ENCODE data around the gene ETV3. TPM values are rescaled to one million over a fixed set of nuclear protein-coding genes. Genes with fewer than 3 reads are reported as not detected.

Gene ETV3
- total and polyA plus RNA-seq, 2 of the 8 experiments (the other 6 are each of a cell fraction or from before 2014, with no cell fraction given): 6.0 to 23.8 TPM

- H3K14ac ChIP-seq (ENCODE audit: insufficient read length): no peak overlapping the region
- no peak overlapping the region for H4K8ac ChIP-seq (ENCODE audit: extremely low read depth, insufficient read depth, low read length)
- H2AFZ ChIP-seq (ENCODE audit: low read length): no peak overlapping the region
- H3K4me1 ChIP-seq (replicated peaks in 1 of 4; ENCODE audit: control insufficient read depth in 3 of 4, insufficient read depth in 4 of 4, low read length in 3 of 4): no peaks in the 10 kb centered on the region; a peak in 1 of 7 replicates
- H3K36me3 ChIP-seq (ENCODE audit: control insufficient read depth in 2 of 4, insufficient read depth in 4 of 4, low read length in 3 of 4): no peaks in the 10 kb centered on the region
- no peak overlapping the region for H3K9ac ChIP-seq (replicated peaks in 1 of 4; ENCODE audit: extremely low read depth in 1 of 4, low read depth in 3 of 4, low read length in 3 of 4)
- H3K23me2 ChIP-seq (ENCODE audit: low read depth, low read length): no peaks in the 10 kb centered on the region
- WGBS, 2 experiments (ENCODE audit: extremely low coverage in 1 of 2, insufficient coverage in 1 of 2, insufficient read length in 1 of 2, insufficient replicate concordance in 2 of 2, low coverage in 1 of 2, low lambda C conversion rate in 2 of 2, missing lambda C conversion rate in 1 of 2): 93% methylated on average over 1 of the region's 1 CpG; no CpG with 5 or more reads in 1 of the 2 experiments
- no peak overlapping the region for H3K4ac ChIP-seq (replicated peaks; ENCODE audit: insufficient read length, low read depth, low read length)
- no peak overlapping the region for H2BK120ac ChIP-seq (replicated peaks; ENCODE audit: low read depth, low read length)
- 0 out of 7 replicates have a peak, but pooled peaks cover 0 to 3% (median 0%) of the 10 kb centered on the region in 4 experiments for H3K27me3 ChIP-seq (replicated peaks in 1 of 4; ENCODE audit: control insufficient read depth in 3 of 4, extremely low read depth in 1 of 4, insufficient read depth in 3 of 4, low read length in 3 of 4)
- no peak overlapping the region for H3K4me3 ChIP-seq (ENCODE audit: extremely low read depth in 1 of 4, insufficient read depth in 2 of 4, low read depth in 3 of 4, low read length in 4 of 4)
- H3K9me3 ChIP-seq (ENCODE audit: insufficient read depth in 2 of 2, low read depth in 1 of 2, low read length in 1 of 2): no peaks in the 10 kb centered on the region
- H2AK5ac ChIP-seq (ENCODE audit: low read depth, low read length): no peak overlapping the region
- DNase-seq (ENCODE audit: low read depth in 1 of 2, low spot score in 2 of 2) (no peak), FAIRE-seq (no peak)
- H3K23ac ChIP-seq (ENCODE audit: insufficient read length): no peak overlapping the region
- H2BK5ac ChIP-seq (ENCODE audit: low read depth, low read length): no peak overlapping the region
- H3K56ac ChIP-seq (replicated peaks; ENCODE audit: insufficient read length, low read depth, low read length): no peak overlapping the region
- no peak overlapping the region for H2BK12ac ChIP-seq (ENCODE audit: low read depth, low read length)
- H3K79me2 ChIP-seq (ENCODE audit: control insufficient read depth in 1 of 2, insufficient read depth in 2 of 2, low read length in 2 of 2): no peaks in the 10 kb centered on the region
- no peak overlapping the region for H3K27ac ChIP-seq (ENCODE audit: low read depth, low read length)
- ChIA-PET POLR2A (ENCODE audit: partially characterized antibody) (interaction anchor here (1.8 kb wide), 1 partner anchor 10 kb away, joined by 6 read pairs; no protein-coding TSS in a partner anchor), CTCF (ENCODE audit: partially characterized antibody) (interaction anchor here (0.8 to 3.5 kb wide), 14 partner anchors 8 to 330 kb away, joined by 3 to 12 read pairs (median 4); no protein-coding TSS in a partner anchor)
- H4K20me1 ChIP-seq (replicated peaks in 1 of 2; ENCODE audit: control insufficient read depth in 1 of 2, insufficient read depth in 2 of 2, low read length in 2 of 2): peaks cover 0 to 2% of the 10 kb centered on the region in 2 experiments
- no peaks in the 10 kb centered on the region for H3K79me1 ChIP-seq (ENCODE audit: low read depth, low read length)
- H3K18ac ChIP-seq (ENCODE audit: extremely low read depth, low read length): no peak overlapping the region
- H4K91ac ChIP-seq (replicated peaks; ENCODE audit: insufficient read length, low read length): no peak overlapping the region
- H2BK15ac ChIP-seq (ENCODE audit: low read length): no peak overlapping the region
- no peak overlapping the region for H3K4me2 ChIP-seq (ENCODE audit: insufficient read depth in 1 of 2, low read depth in 2 of 2, low read length in 2 of 2)
- no peak overlapping the region for H2BK20ac ChIP-seq (ENCODE audit: low read length)
- H4K5ac ChIP-seq (ENCODE audit: insufficient read length, low read depth, low read length): no peak overlapping the region
- TF ChIP-seq USF2 (IDR thresholded peaks at IDR 0.05; ENCODE audit: low read length) (no peak), BACH1 (IDR thresholded peaks at IDR 0.05; ENCODE audit: low read length) (no peak), KDM5A (IDR thresholded peaks at IDR 0.05; ENCODE audit: low read length) (no peak), TAF7 (optimal IDR thresholded peaks at IDR 0.05; ENCODE audit: borderline replicate concordance, low read depth, low read length) (no peak), SP4 (IDR thresholded peaks at IDR 0.05; ENCODE audit: low read length) (no peak), E2F6 (IDR thresholded peaks at IDR 0.05) (no peak), CHD1 (IDR thresholded peaks at IDR 0.05; ENCODE audit: low read depth, low read length) (no peak), NRF1 (IDR thresholded peaks at IDR 0.05; ENCODE audit: low read depth, low read length) (no peak), KDM1A (IDR thresholded peaks at IDR 0.05; ENCODE audit: borderline replicate concordance, low read length) (no peak), ASH2L (IDR thresholded peaks at IDR 0.05; ENCODE audit: low read length) (no peak), RBBP5 (IDR thresholded peaks at IDR 0.05; ENCODE audit: borderline replicate concordance, low read depth, low read length) (no peak), CBX8 (IDR thresholded peaks at IDR 0.05; ENCODE audit: borderline replicate concordance, low read depth, low read length) (no peak), EP300 (IDR thresholded peaks at IDR 0.05; ENCODE audit: borderline replicate concordance in 1 of 2, low read depth in 2 of 2, low read length in 2 of 2) (no peak)
These were observed 37.8 kb upstream of the ETV3 start for GRCh38 chr1:157176016-157176415.

All from H1 (cell line).